Mesenchymal stem cell (in vitro differentiated cells and primary cell): Measurements from ENCODE around the gene CDK6.

Source experiments
- DNase-seq: peaks from one replicate; pipeline ENCODE4 v3.0.0-alpha.2; 2013
- H2AFZ ChIP-seq: one replicate; pipeline ENCODE4 v1.6.1; 2013; ENCODE audit warnings: low read depth, mild to moderate bottlenecking, control low read depth, inconsistent platforms, low read length, moderate library complexity
- H2AK5ac ChIP-seq: 2 replicates; pipeline ENCODE4 v1.6.1; 2013; ENCODE audit warnings: low read length, moderate library complexity, mild to moderate bottlenecking, inconsistent platforms; ENCODE audit not compliant: severe bottlenecking
- H2BK120ac ChIP-seq: one replicate; pipeline ENCODE4 v1.6.1; 2013; ENCODE audit warnings: low read depth, mild to moderate bottlenecking, inconsistent platforms, low read length, moderate library complexity
- H2BK12ac ChIP-seq, 2 experiments: one replicate each; pipeline ENCODE4 v1.6.1; 2013; ENCODE audit warnings: inconsistent platforms in 2 of 2, low read length in 2 of 2, mild to moderate bottlenecking in 2 of 2, moderate library complexity in 2 of 2, control low read depth in 1 of 2
- H2BK15ac ChIP-seq: one replicate; pipeline ENCODE4 v1.6.1; 2013; ENCODE audit warnings: mild to moderate bottlenecking, low read depth, inconsistent platforms; ENCODE audit not compliant: poor library complexity, severe bottlenecking
- H2BK5ac ChIP-seq: 2 replicates; pipeline ENCODE4 v1.6.1; 2013; ENCODE audit warnings: low read depth, mild to moderate bottlenecking, low read length, control low read depth, inconsistent platforms; ENCODE audit not compliant: poor library complexity, severe bottlenecking
- H3K14ac ChIP-seq, 2 experiments: one replicate each; pipeline ENCODE4 v1.6.1; 2013; ENCODE audit warnings: inconsistent platforms in 2 of 2, low read length in 2 of 2, control low read depth in 1 of 2, mild to moderate bottlenecking in 1 of 2, moderate library complexity in 1 of 2
- H3K18ac ChIP-seq, 2 experiments: one replicate each; pipeline ENCODE4 v1.6.1; 2013; ENCODE audit warnings: inconsistent platforms in 2 of 2, low read length in 2 of 2, control low read depth in 1 of 2, low read depth in 1 of 2, mild to moderate bottlenecking in 1 of 2
- H3K23ac ChIP-seq, 2 experiments: one replicate each; pipeline ENCODE4 v1.6.1; 2013; ENCODE audit warnings: inconsistent platforms in 2 of 2, low read length in 2 of 2, mild to moderate bottlenecking in 2 of 2, moderate library complexity in 2 of 2, control low read depth in 1 of 2
- H3K27ac ChIP-seq: 2 replicates; pipeline ENCODE4 v1.5.1; 2013; ENCODE audit warnings: mild to moderate bottlenecking, moderate library complexity, low read length, control low read depth, inconsistent platforms; ENCODE audit not compliant: poor library complexity, severe bottlenecking
- H3K27me3 ChIP-seq, 2 experiments: 2 replicates each; pipeline versions ENCODE4 v1.6.1 to v1.7.0; 2013; ENCODE audit warnings: low read length in 2 of 2, mild to moderate bottlenecking in 2 of 2, moderate library complexity in 2 of 2, control low read depth in 1 of 2, inconsistent platforms in 1 of 2; ENCODE audit not compliant: control insufficient read depth in 1 of 2, insufficient read depth in 1 of 2
- H3K36me3 ChIP-seq, 2 experiments: 2 replicates each; pipeline versions ENCODE4 v1.6.1 to v1.7.0; 2013; ENCODE audit warnings: low read length in 2 of 2, control low read depth in 1 of 2, inconsistent platforms in 1 of 2, low read depth in 1 of 2, mild to moderate bottlenecking in 1 of 2; ENCODE audit not compliant: insufficient read depth in 2 of 2, control insufficient read depth in 1 of 2
- H3K4ac ChIP-seq, 2 experiments: one replicate each; pipeline ENCODE4 v1.6.1; 2013; ENCODE audit warnings: inconsistent platforms in 2 of 2, low read length in 2 of 2, mild to moderate bottlenecking in 2 of 2, moderate library complexity in 2 of 2, control low read depth in 1 of 2, low read depth in 1 of 2
- H3K4me1 ChIP-seq: 2 replicates; pipeline ENCODE4 v1.6.1; 2013; ENCODE audit warnings: low read depth, low read length, control low read depth; ENCODE audit not compliant: control insufficient read depth, insufficient read depth
- H3K4me2 ChIP-seq: 2 replicates; pipeline ENCODE4 v1.6.1; 2013; ENCODE audit warnings: low read length, mild to moderate bottlenecking, inconsistent platforms; ENCODE audit not compliant: poor library complexity, severe bottlenecking
- H3K4me3 ChIP-seq, 2 experiments: 2 replicates each; pipeline versions ENCODE4 v1.5.1 to v1.7.0; 2013; ENCODE audit warnings: low read length in 2 of 2, mild to moderate bottlenecking in 2 of 2, control low read depth in 1 of 2, low read depth in 1 of 2; ENCODE audit not compliant: insufficient read depth in 1 of 2
- H3K79me1 ChIP-seq: replicated peaks from 2 replicates; pipeline ENCODE4 v1.6.1; 2013; ENCODE audit warnings: mild to moderate bottlenecking, control low read depth, low read length, inconsistent platforms; ENCODE audit not compliant: poor library complexity, severe bottlenecking
- H3K9ac ChIP-seq: 2 replicates; pipeline ENCODE4 v1.7.0; 2013; ENCODE audit warnings: mild to moderate bottlenecking, low read length, moderate library complexity
- H3K9me3 ChIP-seq: 2 replicates; pipeline ENCODE4 v1.7.0; 2013; ENCODE audit warnings: mild to moderate bottlenecking, low read length; ENCODE audit not compliant: control insufficient read depth
- H4K8ac ChIP-seq: one replicate; pipeline ENCODE4 v1.6.1; 2013; ENCODE audit warnings: inconsistent platforms, mild to moderate bottlenecking, low read length, moderate library complexity
- H4K91ac ChIP-seq: one replicate; pipeline ENCODE4 v1.6.1; 2013; ENCODE audit warnings: mild to moderate bottlenecking, low read length, inconsistent platforms
- WGBS: methylation state at CpG from one replicate; pipeline ENCODE4 v1.1.7; 2013; ENCODE audit warnings: mixed read lengths; 5-methylcytosine and 5-hydroxymethylcytosine counted together

The CDK6 gene

GRCh38 chr7:92750447-92750839 lies 85.9 kb downstream of the CDK6 start:
- H4K91ac ChIP-seq: no peak overlapping the region
- H2BK120ac ChIP-seq: no peak overlapping the region
- 73% methylated on average over 3 of the region's 4 CpGs for WGBS
- peaks cover 1% of the 10 kb centered on the region for H3K79me1 ChIP-seq
- peak overlapping the region; percentile 92 for H3K27ac ChIP-seq
- H3K23ac ChIP-seq: no peak overlapping the region
- no peak overlapping the region for H3K14ac ChIP-seq
- H2BK12ac ChIP-seq: no peak overlapping the region
- H3K4ac ChIP-seq: no peak overlapping the region
- H4K8ac ChIP-seq: no peak overlapping the region
- no peak overlapping the region for H2AFZ ChIP-seq
- H3K4me1 ChIP-seq: peaks cover 5% of the 10 kb centered on the region
- no peaks in the 10 kb centered on the region for H3K27me3 ChIP-seq
- peaks cover 0 to 3% of the 10 kb centered on the region in 2 experiments for H3K36me3 ChIP-seq
- H3K9me3 ChIP-seq: no peaks in the 10 kb centered on the region
- H3K4me2 ChIP-seq: no peak overlapping the region
- DNase-seq: peak; percentile 41
- no peak overlapping the region for H3K18ac ChIP-seq
- peak overlapping the region; percentile 79 for H2BK5ac ChIP-seq
- H3K4me3 ChIP-seq: no peak overlapping the region
- H2BK15ac ChIP-seq: no peak overlapping the region
- peak overlapping the region; percentile 85 for H2AK5ac ChIP-seq
- H3K9ac ChIP-seq: no peak overlapping the region

GRCh38 chr7:92749832-92750446 lies 86.4 kb downstream of the CDK6 start:
- H4K8ac ChIP-seq: no peak overlapping the region
- no peak overlapping the region for H3K4me2 ChIP-seq
- no peaks in the 10 kb centered on the region for H3K9me3 ChIP-seq
- no peak overlapping the region for H3K23ac ChIP-seq
- no CpG with 5 or more reads among the region's 2 CpGs for WGBS
- no peak for DNase-seq
- no peak overlapping the region for H3K9ac ChIP-seq
- H2BK15ac ChIP-seq: no peak overlapping the region
- H4K91ac ChIP-seq: no peak overlapping the region
- no peak overlapping the region for H3K4me3 ChIP-seq
- H2AK5ac ChIP-seq: peak overlapping the region; percentile 94
- no peak overlapping the region for H2BK12ac ChIP-seq
- no peaks in the 10 kb centered on the region for H3K27me3 ChIP-seq
- no peak overlapping the region for H3K18ac ChIP-seq
- no peak overlapping the region for H3K4ac ChIP-seq
- H3K14ac ChIP-seq: no peak overlapping the region
- peak overlapping the region; percentile 79 for H2BK5ac ChIP-seq
- H3K27ac ChIP-seq: peak overlapping the region; percentile 92
- peaks cover 0 to 3% of the 10 kb centered on the region in 2 experiments for H3K36me3 ChIP-seq
- H3K4me1 ChIP-seq: peaks cover 3% of the 10 kb centered on the region
- no peak overlapping the region for H2AFZ ChIP-seq
- H3K79me1 ChIP-seq: peaks cover 1% of the 10 kb centered on the region
- H2BK120ac ChIP-seq: no peak overlapping the region

GRCh38 chr7:92749327-92749755 lies 87.0 kb downstream of the CDK6 start:
- no peak overlapping the region for H2BK5ac ChIP-seq
- H2BK12ac ChIP-seq: no peak overlapping the region
- no peak overlapping the region for H2AFZ ChIP-seq
- peak; percentile 71 for DNase-seq
- H2BK120ac ChIP-seq: no peak overlapping the region
- H3K4me2 ChIP-seq: no peak overlapping the region
- no peak overlapping the region for H3K9ac ChIP-seq
- no peak overlapping the region for H3K4ac ChIP-seq
- H2BK15ac ChIP-seq: no peak overlapping the region
- H3K14ac ChIP-seq: no peak overlapping the region
- no peak overlapping the region for H3K4me3 ChIP-seq
- no peak overlapping the region for H3K18ac ChIP-seq
- H4K8ac ChIP-seq: no peak overlapping the region
- H3K27me3 ChIP-seq: no peaks in the 10 kb centered on the region
- H3K27ac ChIP-seq: peak overlapping the region; percentile 92
- H3K36me3 ChIP-seq: peaks cover 0 to 3% of the 10 kb centered on the region in 2 experiments
- no peak overlapping the region for H4K91ac ChIP-seq
- H2AK5ac ChIP-seq: no peak overlapping the region
- H3K23ac ChIP-seq: no peak overlapping the region
- peaks cover 1% of the 10 kb centered on the region for H3K79me1 ChIP-seq
- H3K4me1 ChIP-seq: peaks cover 3% of the 10 kb centered on the region
- H3K9me3 ChIP-seq: no peaks in the 10 kb centered on the region

GRCh38 chr7:92748495-92748894 lies 87.9 kb downstream of the CDK6 start:
- Histone ChIP-seq H4K8ac (no peak overlapping the region), H3K4me3 (no peak overlapping the region), H3K18ac (no peak overlapping the region), H3K9ac (no peak overlapping the region), H4K91ac (no peak overlapping the region), H3K27me3 (no peaks in the 10 kb centered on the region), H2BK15ac (no peak overlapping the region), H3K14ac (no peak overlapping the region), H2AK5ac (peak overlapping the region; percentile 12), H3K27ac (no peak overlapping the region), H3K4ac (no peak overlapping the region), H3K23ac (no peak overlapping the region), H3K36me3 (peaks cover 0 to 3% of the 10 kb centered on the region in 2 experiments), H3K4me2 (no peak overlapping the region), H2BK120ac (no peak overlapping the region), H2BK12ac (no peak overlapping the region), H3K79me1 (peaks cover 1% of the 10 kb centered on the region), H2BK5ac (no peak overlapping the region), H3K9me3 (no peaks in the 10 kb centered on the region), H3K4me1 (peaks cover 3% of the 10 kb centered on the region), H2AFZ (no peak overlapping the region)
- DNase-seq: no peak
